Fibroblast of the aortic adventitia (primary cell): ENCODE results near the gene RAP2A. TPM values are rescaled to one million over a fixed set of nuclear protein-coding genes. Genes with fewer than 3 reads are reported as not detected.

ENCODE experiments used
- DNase-seq: peaks from one replicate; pipeline ENCODE4 v3.0.0-alpha.2; 2010; ENCODE audit warnings: low read depth
- H3K4me3 ChIP-seq: 2 replicates; pipeline ENCODE4 v1.5.1; 2011; ENCODE audit warnings: low read depth, mild to moderate bottlenecking, control low read depth, low read length, moderate library complexity
- CTCF ChIP-seq: IDR thresholded peaks from 2 replicates; pipeline ENCODE4 v1.5.1; 2011; ENCODE audit warnings: mild to moderate bottlenecking, low read length, control low read depth, inconsistent platforms; ENCODE audit not compliant: insufficient read depth
- total RNA-seq: library from RNA; depleted of rRNA; stranded (reverse); fragments of >200 nt; gene quantifications from 2 replicates; pipeline ENCODE4 v1.2.3, GENCODE V29; 2012; ENCODE audit warnings: low replicate concordance

Gene RAP2A
- total RNA-seq, 1 donor, result 29.0 TPM

- no peak overlapping the region for H3K4me3 ChIP-seq
- no peak for TF ChIP-seq CTCF
- no peak for DNase-seq
Observed at GRCh38 chr13:97441368-97441767, 7.4 kb downstream of the RAP2A start.

- no peak for TF ChIP-seq CTCF
- H3K4me3 ChIP-seq, result no peak overlapping the region
- DNase-seq, result no peak
Observed at GRCh38 chr13:97445522-97446187, 11.7 kb downstream of the RAP2A start.

- no peak overlapping the region for H3K4me3 ChIP-seq
- DNase-seq, result no peak
- no peak for TF ChIP-seq CTCF
Observed at GRCh38 chr13:97446448-97446847, 12.5 kb downstream of the RAP2A start.

- H3K4me3 ChIP-seq, result no peak overlapping the region
- no peak for DNase-seq
- no peak for TF ChIP-seq CTCF
Observed at GRCh38 chr13:97448503-97449251, 14.7 kb downstream of the RAP2A start.

GRCh38 chr13:97454699-97455098, 20.7 kb downstream of the RAP2A start:
- TF ChIP-seq CTCF, result no peak
- no peak overlapping the region for H3K4me3 ChIP-seq
- DNase-seq, result no peak

GRCh38 chr13:97456047-97456446, 22.1 kb downstream of the RAP2A start:
- no peak for TF ChIP-seq CTCF
- H3K4me3 ChIP-seq, result no peak overlapping the region
- DNase-seq, result no peak
